AG20443 (cell line): Measurements from ENCODE around the gene PIP5K1A.
"Not testable (repeated sequence)": the region's sequence is repeated elsewhere in the genome, so short reads cannot be mapped to it uniquely, and the experiment has no call there.

Experiments
- DNase-seq: peaks from one replicate; pipeline ENCODE4 v3.0.0; 2012; ENCODE audit warnings: low spot score, mixed read lengths

PIP5K1A gene

DNA sequence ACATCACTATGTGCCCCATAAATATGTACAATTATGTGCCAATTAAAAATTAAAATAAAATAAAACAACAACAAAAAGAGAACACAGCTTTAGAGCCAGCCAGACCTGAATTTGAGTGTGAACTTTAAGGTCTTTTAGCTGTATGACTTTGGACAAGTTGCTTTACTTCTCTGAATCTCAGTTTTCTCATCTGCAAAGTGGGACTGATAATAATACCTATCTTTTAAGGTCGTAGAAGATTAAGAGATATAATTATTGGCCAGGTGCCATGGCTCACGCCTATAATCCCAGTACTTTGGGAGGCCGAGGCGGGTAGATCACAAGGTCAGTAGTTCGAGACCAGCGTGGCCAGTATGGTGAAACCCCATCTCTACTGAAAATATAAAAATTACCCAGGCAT is 5.0 kb upstream of the PIP5K1A start:
- DNase-seq = no peak

DNA sequence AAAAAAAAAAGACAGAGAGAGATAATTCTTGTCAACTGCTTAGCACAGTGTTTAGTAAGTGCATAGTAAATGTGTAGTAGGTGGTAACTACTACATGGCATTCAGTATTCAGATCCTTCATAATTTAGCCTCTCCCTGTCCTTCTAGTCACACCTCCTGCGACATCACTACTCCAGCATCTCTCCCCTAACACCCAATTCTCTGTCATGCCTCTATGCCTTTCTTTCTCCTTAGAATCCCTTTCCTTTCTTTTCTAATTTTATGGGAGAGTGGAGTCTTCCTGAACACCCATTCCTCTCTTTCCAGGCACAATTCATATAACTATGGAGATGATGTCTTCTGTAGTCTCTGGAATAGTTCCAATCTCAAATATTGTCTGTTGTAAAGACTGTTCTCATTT is 4.5 kb upstream of the PIP5K1A start:
- no peak for DNase-seq

DNA sequence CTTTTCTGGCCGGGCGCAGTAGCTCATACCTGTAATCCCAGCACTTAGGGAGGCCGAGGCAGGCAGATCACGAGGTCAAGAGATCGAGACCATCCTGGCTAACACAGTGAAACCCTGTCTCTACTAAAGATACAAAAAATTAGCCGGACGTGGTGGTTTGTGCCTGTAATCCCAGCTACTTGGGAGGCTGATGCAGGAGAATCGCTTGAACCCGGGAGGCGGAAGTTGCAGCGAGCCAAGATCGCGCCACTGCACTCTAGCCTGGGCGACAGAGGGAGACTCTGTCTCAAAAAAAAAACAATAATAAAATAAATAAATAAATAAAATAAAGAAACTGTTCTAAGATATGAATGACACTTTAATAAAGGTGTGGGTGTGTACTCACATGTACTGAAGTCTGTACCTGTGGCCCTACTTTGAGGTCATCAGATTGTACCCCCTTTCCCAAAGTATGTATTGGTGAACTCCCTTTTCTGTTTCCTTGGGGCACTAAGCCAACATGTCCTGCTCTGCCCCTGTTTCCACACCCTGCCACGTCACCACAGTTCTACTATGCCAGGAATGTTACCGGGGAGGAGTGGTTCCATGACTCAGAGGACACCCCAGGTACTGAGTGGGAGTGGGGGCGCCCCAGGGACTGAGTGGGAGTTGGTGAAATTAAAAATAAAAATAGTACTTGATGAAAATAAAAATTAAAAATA is 3.3 kb upstream of the PIP5K1A start:
- peak; percentile 89 for DNase-seq

DNA sequence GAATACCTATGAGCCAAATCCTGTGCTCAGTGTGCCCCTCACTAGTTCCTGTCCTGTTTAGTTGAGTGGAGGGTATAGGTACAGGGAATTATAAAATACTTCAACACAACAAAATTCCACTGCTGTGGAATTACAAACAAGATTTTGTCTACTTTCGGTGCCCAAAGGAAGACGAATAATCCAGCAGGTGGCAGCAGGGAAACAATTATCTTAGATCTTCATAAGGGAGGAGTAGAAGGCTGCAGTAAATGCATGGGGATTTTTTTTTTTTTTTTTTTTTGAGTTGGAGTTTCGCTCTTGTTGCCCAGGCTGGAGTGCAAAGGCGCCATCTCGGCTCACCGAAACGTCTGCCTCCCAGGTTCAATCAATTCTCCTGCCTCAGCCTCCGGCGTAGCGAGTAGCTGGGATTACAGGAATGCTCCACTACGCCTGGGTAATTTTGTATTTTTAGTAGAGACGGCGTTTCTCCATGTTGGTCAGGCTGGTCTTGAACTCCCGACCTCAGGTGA is 2.0 kb upstream of the PIP5K1A start:
- DNase-seq = peak; percentile 46

DNA sequence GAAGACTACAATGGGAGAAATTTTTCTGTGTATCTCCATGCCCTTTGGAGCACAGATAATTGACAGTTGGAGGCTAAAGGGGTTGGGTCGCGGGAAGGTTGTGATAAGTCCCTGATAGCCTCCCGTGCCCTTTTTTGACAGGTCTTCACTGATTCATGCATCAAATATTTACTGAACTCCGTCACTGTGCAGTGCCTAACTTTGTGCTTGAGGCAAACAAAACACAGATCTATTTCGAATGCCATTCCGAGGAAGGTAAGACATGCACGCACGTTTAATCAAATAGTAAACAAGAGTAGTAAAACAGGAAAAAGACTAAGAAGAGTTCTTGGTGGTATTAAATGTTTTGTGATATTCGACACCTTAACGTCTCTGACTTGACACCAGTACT is 494 bp upstream of the PIP5K1A start:
- no peak for DNase-seq

DNA sequence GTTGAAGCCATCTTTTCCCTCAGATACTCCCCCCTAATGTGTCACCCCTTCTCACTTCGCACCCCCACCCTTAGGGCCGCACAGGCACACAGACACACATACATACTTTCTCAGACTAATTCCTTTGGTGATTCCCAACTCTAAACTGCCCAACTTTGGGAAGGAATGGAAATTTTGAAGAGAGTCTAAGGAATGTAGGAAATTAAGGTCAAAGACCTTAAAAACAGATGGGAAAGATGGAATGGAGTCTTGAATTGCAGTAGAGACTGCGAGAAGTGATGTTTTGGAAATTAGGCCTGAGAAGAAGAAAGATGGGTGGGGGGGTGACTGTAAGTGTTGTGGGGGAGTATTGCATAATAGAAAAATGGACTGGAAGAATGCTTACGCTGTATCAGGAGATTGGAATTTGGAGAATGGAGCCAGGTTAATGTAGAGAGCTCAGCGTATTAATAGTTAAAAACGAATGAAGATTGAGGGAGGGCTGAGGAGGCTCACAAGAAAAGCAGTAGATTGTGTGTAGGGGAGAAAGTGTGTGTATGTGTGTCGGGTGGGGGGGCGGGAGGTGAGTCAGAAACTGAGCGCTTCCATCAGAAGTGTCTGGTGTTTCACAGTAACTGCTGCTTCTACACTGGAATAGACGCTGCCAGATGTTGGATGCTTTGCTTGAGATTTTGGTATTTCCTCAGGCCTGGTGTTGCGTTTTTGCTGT is 1.7 kb downstream of the PIP5K1A start:
- DNase-seq = peak; percentile 78

DNA sequence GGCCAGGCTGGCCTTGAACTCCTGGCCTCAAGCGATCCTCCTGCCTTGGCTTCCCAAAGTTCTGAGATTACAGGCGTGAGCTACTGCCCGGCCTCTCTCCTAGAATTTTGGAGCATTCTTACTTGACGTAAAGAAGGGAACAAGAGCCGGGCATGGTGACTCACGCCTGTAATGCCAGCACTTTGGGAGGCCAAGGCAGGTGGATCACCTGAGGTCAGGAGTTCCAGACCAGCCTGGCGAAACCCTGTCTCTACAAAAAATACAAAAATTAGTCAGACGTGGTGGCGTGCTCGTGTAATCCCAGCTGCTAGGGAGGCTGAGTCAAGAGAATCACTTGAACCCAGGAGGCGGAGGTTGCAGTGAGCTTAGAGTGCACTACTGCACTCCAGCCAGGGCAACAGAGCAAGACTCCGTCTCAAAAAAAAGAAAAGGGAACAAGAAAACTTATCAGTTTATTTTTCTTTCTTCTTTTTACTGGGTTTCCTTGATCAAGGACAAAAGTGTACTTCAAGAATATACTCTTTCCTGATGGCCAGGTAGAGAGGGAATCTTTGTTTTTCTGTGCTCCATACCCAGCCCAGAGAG is 7.1 kb downstream of the PIP5K1A start:
- not testable (repeated sequence) for DNase-seq

DNA sequence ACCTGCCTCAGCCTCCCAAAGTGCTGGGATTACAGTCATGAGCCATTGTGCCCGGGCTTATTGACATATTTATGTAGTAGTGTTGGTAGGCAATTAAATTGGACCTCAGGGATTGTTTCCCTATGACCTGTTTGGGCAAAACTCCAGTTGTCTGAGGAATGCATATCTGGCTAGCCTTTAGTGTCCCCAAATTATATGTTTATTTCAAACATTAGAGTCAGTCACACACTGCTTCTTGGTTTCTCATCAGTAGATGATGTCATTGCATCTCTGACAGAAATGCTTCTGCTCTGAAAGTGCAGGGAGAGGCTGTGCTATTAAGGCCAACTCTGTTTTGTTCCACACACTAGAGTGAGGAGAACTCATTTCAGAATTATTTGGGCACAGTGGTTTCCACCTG is 12.5 kb downstream of the PIP5K1A start:
- peak; percentile 27 for DNase-seq

DNA sequence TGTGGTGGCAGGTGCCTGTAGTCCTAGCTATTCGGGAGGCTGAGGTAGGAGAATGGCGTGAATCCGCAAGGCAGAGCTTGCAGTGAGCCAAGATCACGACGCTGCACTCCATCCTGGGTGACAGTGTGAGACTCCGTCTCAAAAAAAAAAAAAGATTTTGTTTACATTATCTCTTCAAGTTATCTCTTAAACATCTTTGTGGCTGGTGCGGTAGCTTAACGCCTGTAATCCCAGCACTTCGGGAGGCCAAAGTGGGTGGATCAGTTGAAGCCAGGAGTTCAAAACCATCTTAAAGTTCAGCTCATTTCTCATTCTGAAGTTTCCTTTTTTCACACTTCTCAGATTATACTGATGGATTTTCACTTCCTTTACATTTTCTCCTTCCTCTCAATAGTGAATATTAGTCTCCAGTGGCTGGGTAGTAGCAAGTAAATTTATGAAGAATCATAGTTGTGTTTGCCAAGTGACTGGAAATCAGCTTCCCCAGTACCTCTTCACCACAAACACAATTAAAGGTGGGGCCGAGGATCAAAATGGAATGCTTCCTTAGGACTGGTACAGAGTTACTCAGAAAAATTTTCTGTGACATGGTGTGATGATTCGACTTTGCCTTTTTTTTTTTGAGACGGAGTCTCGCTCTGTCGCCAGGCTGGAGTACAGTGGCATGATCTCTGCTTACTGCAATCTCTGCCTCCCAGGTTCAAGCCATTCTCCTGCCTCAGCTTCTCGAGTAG is 13.8 kb downstream of the PIP5K1A start:
- no peak for DNase-seq

DNA sequence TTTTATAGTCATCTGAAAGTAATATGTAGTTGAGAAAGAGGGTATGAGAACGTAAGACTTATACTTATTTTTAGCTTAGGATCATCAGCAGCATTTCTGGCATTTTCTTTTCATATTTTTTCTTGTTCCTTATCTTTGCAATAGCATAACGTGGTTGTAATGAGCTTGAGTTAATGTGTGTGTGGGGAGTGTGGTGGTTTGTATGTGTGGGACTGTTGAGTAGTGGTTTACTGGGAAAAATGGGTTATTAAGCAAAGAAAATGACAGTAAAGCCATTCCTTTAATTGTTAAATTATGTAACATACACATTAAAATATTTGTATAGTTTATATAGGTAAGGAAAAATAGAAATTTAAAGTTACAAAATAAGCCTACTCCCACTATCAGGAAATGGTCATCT is 15.2 kb downstream of the PIP5K1A start:
- no peak for DNase-seq

DNA sequence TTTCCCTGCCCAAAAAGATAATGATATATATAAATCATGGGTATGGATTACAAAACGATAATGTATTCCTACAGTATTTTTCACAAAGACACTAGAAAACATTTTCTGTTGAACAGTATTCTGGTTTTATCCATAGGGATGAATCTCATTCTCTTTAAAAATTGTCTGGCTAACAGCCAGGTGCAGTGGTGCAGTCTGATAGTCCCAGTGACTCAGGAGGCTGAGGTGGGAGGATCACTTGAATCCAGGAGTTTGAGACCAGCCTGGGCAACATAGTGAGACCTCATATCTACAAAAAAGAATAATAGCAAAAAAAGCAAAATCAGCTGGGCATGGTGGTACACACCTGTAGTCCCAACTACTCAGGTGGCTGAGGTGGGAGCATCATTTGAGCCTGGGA is 23.3 kb downstream of the PIP5K1A start:
- DNase-seq = no peak

DNA sequence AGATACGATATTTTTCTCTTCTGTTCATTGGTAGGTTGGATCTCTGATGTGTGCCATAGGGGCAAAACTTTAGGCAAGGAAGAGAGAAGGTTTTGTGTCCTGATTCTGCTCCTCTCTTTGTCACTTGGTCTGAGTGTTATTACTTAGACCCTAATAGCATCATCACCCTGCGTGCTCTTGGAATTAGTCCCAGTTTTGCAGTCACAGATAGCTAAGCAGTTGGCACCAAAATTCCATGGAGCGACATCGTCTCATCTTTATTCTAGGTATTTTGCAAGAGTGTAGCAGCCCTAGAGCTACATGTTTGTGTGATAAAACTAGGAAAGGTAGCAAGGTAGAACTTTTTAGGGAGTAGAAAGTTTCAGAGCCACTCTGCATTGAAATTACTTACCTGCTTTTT is 23.8 kb downstream of the PIP5K1A start:
- DNase-seq = peak; percentile 19

DNA sequence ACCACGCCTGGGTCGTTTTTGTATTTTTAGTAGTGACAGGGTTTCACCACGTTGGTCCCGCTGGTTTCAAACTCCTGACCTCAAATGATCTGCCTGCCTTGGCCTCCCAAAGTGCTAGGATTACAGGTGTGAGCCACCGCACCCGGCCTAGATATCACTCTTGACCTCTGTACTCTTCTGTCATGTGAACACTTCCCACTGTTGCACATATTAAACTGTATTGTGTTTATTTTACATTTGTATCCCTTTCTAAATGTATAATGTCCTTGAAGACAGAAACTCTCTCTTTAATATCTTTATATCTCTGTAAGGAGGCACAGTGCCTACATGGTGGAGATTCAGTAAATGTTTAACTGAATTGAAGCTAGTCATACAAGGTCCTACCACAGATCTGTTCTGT is 36.9 kb downstream of the PIP5K1A start:
- DNase-seq = no peak

DNA sequence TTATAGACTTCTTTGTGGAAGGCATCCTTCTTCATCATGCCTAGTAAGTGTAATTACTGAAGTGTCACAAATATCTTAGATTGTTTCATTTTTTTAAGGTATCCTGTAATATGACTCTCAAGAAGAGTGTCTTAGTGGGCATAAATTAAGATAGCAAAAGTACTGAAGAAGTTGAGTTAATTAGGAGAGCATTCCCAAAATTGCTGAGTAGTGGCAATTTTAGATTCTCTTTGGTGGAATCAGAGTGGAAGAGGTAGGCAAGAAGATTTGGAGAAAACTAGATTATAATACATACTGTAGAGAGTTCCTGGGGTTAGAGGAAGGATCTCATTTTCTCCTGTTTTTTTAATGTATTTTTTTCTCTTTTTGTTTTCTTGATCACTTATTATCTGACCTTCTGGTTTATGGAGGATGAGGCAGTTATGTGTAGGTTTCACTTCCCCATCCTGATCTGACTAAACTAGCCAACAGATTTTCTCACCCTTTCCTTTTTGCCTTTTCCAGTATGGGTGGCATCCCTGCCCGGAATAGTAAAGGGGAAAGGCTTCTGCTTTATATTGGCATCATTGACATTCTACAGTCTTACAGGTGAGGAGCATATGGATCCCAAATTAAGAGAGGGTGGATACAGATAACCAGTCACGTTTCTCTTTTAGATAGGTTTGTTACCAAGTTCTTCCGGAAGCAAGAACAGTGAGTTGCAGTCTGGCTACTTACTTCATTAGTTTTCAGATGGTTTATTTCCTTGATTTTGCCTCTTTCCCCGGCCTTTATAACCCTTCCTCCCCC is 39.5 kb downstream of the PIP5K1A start:
- no peak for DNase-seq

DNA sequence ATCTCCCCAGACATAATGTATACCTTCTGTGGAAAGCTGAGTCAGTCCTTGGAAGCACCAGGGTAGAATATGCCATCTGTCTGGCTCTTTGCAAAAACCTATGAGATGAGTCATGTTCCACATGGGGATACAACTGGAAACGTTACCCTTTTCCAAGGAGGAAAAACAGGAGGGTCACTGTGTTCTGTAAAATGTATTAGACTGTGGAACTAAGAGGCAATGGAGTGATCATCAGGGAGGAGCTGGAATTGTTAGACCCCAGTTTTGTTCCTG is 40.1 kb downstream of the PIP5K1A start:
- DNase-seq = peak; percentile 82

DNA sequence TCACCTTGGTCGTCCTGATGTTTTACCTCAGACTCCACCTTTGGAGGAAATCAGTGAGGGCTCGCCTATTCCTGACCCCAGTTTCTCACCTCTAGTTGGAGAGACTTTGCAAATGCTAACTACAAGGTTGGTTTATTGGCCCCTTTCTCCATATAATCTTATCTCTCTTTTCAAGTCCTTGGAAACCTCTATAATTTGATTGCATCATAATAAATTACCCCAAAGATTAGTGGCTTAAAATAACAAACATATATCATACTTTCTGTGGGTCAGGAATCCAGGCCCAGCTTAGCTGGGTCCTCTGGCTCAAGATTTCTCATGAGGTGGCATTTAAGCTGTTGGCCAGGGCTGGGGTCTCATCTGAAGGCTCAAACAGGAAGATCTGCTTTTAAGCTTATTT is 44.1 kb downstream of the PIP5K1A start:
- DNase-seq = no peak

DNA sequence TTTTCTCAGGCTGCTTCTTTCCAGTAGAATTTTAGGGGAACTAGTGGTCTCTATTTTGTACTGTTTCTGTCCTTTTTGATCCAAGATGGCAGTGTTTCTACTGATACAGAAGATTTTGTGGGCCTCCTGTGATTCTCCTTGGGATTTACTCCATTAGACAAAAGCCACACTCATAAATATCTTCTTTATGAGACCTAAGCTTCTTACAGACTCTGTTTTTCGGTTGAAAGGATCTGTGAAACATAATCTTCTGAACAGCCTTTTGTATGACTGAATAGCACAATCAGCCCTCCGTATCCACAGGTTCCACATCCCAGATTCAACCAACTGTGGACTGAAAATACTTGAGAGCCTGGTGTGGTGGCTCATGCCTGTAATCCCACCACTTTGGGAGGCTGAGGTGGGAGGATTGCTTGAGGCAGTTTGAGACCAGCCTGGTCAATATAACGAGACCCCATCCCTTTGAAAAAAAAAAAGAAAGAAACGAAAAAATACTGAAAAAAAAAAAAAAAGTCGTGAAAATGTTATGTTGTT is 45.4 kb downstream of the PIP5K1A start:
- DNase-seq = no peak

DNA sequence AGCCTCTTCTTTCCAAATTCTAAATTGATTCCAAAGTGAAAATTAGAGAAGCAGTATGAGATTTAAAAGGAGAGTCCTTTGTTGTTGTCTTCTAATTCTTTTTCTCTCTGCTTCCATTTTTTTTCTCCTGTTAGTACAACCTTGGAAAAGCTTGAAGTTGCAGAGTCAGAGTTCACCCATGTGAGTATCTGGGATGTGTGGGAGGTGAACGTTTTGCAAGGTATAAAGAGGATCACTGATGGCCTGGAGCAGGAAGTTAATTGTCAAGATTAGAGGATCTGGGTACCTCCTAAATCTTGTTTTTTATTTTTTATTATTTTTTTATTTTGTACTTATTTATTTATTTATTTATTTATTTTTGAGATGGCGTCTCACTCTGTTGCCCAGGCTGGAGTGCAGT is 48.4 kb downstream of the PIP5K1A start:
- no peak for DNase-seq

DNA sequence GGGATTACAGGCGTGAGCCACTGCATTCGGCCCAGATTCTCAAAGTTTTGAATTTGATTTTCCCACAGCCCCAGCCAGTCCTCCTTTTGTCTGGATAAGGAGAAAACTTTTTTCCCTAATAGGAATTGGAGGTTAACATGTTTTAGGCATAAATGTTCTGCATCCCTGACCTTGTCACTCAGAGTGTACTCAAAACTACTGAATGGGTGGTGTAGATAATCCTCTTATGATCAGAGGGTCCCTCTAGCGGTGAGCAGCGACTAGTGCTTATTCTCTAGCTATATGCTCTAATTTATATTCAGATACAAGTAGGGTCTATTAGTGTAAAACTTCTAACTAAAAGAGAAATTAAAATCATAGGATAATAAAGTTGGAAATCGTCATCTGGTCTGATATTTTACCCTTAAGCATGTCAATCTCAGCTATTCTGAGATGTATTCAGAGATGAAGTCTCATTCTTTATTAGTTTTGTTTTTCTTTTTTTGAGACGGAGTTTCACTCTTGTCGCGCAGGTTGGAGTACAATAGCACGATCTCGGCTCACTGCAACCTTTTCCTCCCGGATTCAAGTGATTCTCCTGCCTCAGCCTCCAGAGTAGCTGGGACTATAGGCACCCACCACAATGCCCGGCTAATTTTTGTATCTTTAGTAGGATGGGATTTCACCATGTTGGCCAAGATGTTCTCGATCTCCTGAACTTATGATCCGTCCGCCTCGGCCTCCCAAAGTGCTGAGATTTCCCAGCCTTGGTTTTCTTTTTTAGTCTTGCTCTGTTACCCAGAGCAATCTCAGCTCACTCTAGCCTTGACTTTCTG is 53.5 kb downstream of the PIP5K1A start:
- peak; percentile 70 for DNase-seq

DNA sequence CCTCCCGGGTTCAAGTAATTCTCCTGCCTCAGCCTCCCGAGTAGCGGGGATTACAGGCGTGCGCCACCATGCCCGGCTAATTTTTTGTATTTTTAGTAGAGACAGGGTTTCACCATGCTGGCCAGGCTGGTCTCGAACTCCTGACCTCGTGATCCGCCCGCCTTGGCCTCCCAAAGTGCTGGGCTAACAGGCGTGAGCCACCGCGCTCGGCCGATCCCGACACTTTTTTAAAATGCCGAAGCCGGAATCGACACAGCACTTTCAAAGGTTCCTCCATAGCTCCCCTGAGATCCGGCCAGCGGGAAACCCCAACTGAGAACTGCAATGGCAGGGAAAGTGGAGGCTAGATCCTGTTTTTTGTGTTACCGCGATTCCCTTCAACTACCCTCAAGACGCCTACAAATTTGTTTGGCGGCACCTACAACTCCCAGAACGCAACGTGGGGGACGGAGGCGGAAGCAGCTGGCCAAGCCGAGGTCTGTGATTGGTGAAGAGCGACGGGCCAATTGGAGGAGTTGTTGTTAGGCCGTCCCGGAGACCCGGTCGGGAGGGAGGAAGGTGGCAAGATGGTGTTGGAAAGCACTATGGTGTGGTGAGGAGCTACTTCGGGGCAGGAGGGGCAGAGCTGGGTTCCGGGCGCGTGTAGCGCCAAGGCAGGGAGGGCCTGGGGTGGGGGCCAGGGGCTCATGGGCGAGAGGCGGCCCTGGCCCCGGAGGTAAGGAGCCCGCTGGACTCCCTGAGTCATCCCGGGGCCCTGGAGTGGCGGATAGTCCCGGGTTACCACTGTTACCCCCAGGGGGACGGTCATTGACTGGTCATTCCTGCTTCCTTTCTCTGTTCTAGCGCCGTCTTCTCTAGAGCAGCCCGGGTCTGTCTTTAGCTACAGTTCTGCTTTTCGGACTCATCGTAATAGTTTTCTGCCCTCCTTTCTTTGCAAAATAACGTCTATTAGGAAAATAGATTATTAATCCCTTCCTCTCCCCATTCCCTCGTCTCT is 56.2 kb downstream of the PIP5K1A start, which contains the start of gene PSMD4:
PSMD4 (plus strand) TSS at position 518 of the 997 bp plus-strand sequence; CDS start at position 567, 49 bp downstream.
- peak; percentile 98 for DNase-seq
